Suprapubic skin (tissue), 3 donors: ENCODE data around the gene ATOH8.

ENCODE experiments used
- EP300 ChIP-seq: sonication (generic); formaldehyde crosslinking; IDR thresholded peaks from one replicate; pipeline ENCODE4 v1.6.1; 2017; ENCODE audit warnings: antibody characterized with exemption
- POLR2A ChIP-seq, 2 donors: fragments of 450-650 bp; IDR thresholded peaks; one replicate each; pipeline ENCODE4 v1.6.1; 2017; ENCODE audit warnings: antibody characterized with exemption in 2 of 2, mild to moderate bottlenecking in 2 of 2, moderate library complexity in 2 of 2
- TF ChIP-seq, protein P1 (sequence below), 2 donors: fragments of 200-600 bp in 1 of 2; fragments of 450-650 bp in 1 of 2; sonication (generic) in 1 of 2; IDR thresholded peaks; one replicate each; pipeline ENCODE4 v1.5.1; 2016 to 2019; ENCODE audit warnings: antibody characterized with exemption in 2 of 2, mild to moderate bottlenecking in 1 of 2, moderate library complexity in 1 of 2

DNA sequence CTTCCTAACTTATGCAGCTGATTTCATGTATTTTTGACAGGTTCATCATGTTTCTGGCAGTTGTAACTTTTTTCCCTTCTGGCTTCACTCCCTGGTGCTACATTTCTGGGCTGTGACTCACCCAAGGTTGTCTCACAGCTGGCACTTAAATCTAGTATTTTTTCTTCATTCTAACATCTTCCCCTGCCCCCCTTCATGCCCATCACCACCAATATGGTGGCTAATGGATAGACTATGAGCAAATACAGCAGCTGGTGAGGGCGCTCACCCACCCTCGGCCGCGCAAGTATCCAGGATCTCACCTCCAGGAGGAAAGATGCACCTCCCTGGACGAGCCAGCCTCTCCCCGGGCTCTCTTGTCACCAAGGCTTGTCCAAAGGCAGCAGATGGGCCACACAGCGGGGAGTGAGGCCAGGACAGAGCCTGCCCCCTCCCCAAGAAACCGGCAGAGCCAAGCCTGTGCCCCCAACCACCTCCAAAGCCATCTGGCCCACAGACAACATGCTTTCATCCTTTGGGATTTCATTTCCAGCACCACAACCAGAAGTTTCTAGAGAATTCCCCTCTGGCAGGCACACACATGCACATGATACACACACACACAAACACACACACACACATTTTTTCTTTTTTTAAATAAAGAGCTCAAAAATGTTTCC, 39.1 kb downstream of the ATOH8 start:
- TF ChIP-seq, protein P1, sequence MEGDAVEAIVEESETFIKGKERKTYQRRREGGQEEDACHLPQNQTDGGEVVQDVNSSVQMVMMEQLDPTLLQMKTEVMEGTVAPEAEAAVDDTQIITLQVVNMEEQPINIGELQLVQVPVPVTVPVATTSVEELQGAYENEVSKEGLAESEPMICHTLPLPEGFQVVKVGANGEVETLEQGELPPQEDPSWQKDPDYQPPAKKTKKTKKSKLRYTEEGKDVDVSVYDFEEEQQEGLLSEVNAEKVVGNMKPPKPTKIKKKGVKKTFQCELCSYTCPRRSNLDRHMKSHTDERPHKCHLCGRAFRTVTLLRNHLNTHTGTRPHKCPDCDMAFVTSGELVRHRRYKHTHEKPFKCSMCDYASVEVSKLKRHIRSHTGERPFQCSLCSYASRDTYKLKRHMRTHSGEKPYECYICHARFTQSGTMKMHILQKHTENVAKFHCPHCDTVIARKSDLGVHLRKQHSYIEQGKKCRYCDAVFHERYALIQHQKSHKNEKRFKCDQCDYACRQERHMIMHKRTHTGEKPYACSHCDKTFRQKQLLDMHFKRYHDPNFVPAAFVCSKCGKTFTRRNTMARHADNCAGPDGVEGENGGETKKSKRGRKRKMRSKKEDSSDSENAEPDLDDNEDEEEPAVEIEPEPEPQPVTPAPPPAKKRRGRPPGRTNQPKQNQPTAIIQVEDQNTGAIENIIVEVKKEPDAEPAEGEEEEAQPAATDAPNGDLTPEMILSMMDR (IDR thresholded peaks at IDR 0.05): no peak
- TF ChIP-seq EP300 (no peak), POLR2A (IDR thresholded peaks at IDR 0.05) (no peak)
